ENCODE measurements around the gene TRMT2B.

Gene TRMT2B, protein sequence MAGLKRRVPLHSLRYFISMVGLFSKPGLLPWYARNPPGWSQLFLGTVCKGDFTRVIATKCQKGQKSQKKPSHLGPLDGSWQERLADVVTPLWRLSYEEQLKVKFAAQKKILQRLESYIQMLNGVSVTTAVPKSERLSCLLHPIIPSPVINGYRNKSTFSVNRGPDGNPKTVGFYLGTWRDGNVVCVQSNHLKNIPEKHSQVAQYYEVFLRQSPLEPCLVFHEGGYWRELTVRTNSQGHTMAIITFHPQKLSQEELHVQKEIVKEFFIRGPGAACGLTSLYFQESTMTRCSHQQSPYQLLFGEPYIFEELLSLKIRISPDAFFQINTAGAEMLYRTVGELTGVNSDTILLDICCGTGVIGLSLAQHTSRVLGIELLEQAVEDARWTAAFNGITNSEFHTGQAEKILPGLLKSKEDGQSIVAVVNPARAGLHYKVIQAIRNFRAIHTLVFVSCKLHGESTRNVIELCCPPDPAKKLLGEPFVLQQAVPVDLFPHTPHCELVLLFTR

GRCh38 chrX:101051549-101052302, at the start of gene TRMT2B:
Gene TRMT2B, minus strand, starts transcription at chrX:101052111. Its CDS starts 9,822 bp downstream, at chrX:101042289.
- TF ChIP-seq, protein P1, sequence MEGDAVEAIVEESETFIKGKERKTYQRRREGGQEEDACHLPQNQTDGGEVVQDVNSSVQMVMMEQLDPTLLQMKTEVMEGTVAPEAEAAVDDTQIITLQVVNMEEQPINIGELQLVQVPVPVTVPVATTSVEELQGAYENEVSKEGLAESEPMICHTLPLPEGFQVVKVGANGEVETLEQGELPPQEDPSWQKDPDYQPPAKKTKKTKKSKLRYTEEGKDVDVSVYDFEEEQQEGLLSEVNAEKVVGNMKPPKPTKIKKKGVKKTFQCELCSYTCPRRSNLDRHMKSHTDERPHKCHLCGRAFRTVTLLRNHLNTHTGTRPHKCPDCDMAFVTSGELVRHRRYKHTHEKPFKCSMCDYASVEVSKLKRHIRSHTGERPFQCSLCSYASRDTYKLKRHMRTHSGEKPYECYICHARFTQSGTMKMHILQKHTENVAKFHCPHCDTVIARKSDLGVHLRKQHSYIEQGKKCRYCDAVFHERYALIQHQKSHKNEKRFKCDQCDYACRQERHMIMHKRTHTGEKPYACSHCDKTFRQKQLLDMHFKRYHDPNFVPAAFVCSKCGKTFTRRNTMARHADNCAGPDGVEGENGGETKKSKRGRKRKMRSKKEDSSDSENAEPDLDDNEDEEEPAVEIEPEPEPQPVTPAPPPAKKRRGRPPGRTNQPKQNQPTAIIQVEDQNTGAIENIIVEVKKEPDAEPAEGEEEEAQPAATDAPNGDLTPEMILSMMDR (IDR thresholded peaks at IDR 0.05; ENCODE audit: low read depth, low read length, missing control alignments): no peak
- Histone ChIP-seq H3K36me3 (replicated peaks) (no peaks in the 10 kb centered on the region), H3K4me3 (ENCODE audit: low read depth, low read length) (peak within 1 kb of the TSS; percentile 63), H3K27me3 (replicated peaks) (no peaks in the 10 kb centered on the region), H3K27ac (peak within 1 kb of the TSS; percentile 57)
- in situ Hi-C loops (cut with HindIII; ENCODE audit: low pct_ligation_motif_present, low sequenced_read_pairs): no loop called here
- DNase-seq: peak; percentile 57

DNA sequence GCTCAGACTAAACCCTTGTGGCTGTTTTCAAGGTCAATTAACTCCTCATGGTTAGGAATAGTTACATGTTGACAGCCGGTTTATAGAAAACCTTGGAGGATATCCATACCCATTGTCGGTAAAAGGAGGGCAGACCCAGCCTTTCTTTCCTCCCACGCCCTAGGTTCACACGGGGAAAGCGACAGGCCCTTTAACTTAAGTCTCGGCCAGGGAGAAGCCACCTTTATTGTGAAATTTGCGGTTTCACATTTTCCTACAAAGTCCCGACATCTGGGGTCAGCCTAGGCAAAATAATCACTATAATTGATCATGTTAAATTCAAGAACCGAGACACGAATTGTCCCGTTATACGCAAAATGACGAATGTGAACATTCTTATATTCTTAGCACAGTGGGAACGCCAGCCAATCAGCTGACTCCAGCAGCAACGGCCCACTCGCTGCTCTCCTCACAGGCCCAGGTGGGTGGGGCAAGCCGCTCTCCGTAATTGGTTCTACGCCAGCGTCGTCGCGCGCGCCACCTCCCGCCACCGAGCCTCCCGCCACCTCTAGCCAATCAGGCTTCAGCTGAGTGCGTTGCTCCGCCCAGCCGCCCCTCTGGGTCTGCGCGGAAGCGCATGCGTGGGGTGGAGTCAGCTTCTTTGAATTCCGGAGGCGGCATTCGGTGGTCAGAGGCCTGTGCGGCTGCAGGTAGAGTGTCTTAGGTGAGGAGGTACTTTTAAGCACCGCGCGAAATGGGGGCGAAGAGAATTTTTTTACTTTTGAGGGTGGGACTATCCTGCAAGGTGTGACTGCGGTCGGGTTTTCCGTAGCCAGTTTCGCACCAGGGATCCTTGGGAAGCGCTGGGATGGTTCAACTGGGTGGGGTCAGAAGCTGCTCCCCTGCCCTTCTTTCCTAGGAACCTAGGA, 45.9 kb upstream of the TRMT2B start, which contains the start of gene CENPI:
Gene CENPI (plus strand): TSS at position 659 of the 908 bp plus-strand sequence. CDS start 2,867 bp downstream, outside the sequence.
- no peaks in the 10 kb centered on the region for H3K36me3 ChIP-seq (replicated peaks)
- TF ChIP-seq, protein P1 (IDR thresholded peaks at IDR 0.05; ENCODE audit: low read depth, low read length, missing control alignments): no peak
- peak within 1 kb of the TSS; percentile 85 for H3K27ac ChIP-seq
- H3K4me3 ChIP-seq (ENCODE audit: low read depth, low read length): peak within 1 kb of the TSS; percentile 71
- in situ Hi-C loops (cut with HindIII; ENCODE audit: low pct_ligation_motif_present, low sequenced_read_pairs): no loop called here
- DNase-seq: peak; percentile 92
- no peaks in the 10 kb centered on the region for H3K27me3 ChIP-seq (replicated peaks)

DNA sequence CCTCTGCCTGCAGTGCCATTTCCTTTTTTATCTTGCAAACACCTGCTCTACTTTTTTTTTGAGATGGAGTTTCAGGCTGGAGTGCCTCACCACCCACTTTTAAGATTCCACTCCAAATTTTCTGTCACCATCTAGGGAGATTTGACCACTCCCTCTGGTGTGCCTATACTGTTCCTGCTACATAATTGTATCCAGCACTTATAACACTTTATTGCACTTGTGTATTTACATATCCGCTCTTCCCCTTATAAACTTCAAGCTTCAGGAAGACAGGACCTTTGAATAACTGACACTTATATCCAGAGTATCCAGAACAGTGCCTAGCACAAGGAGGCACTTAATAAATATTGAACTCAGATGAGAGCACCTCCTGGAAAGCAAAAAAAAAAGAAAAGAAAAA, 39.9 kb upstream of the TRMT2B start:
- in situ Hi-C loops (cut with HindIII; ENCODE audit: low pct_ligation_motif_present, low sequenced_read_pairs): no loop called here
- H3K27me3 ChIP-seq (replicated peaks): no peaks in the 10 kb centered on the region
- H3K27ac ChIP-seq: no peak overlapping the region
- no peak for DNase-seq
- TF ChIP-seq, protein P1 (IDR thresholded peaks at IDR 0.05; ENCODE audit: low read depth, low read length, missing control alignments): no peak
- no peak overlapping the region for H3K4me3 ChIP-seq (ENCODE audit: low read depth, low read length)
- H3K36me3 ChIP-seq (replicated peaks): no peaks in the 10 kb centered on the region

- Histone ChIP-seq H3K27me3 (replicated peaks) (no peaks in the 10 kb centered on the region), H3K4me3 (ENCODE audit: low read depth, low read length) (no peak overlapping the region), H3K36me3 (replicated peaks) (no peaks in the 10 kb centered on the region), H3K27ac (no peak overlapping the region)
- TF ChIP-seq, protein P1 (IDR thresholded peaks at IDR 0.05; ENCODE audit: low read depth, low read length, missing control alignments): no peak
- no peak for DNase-seq
- in situ Hi-C loops (cut with HindIII; ENCODE audit: low pct_ligation_motif_present, low sequenced_read_pairs): no loop called here
Observed at GRCh38 chrX:101081231-101081630, 29.3 kb upstream of the TRMT2B start.
